ENCODE measurements around the gene ZNF804A. TPM values are rescaled to one million over a fixed set of nuclear protein-coding genes. Genes with fewer than 3 reads are reported as not detected.

Gene ZNF804A
- total and polyA plus RNA-seq, 2 of the 8 experiments (the other 6 are each of a cell fraction or from before 2014, with no cell fraction given): 0.02 TPM; not detected in 1

DNA sequence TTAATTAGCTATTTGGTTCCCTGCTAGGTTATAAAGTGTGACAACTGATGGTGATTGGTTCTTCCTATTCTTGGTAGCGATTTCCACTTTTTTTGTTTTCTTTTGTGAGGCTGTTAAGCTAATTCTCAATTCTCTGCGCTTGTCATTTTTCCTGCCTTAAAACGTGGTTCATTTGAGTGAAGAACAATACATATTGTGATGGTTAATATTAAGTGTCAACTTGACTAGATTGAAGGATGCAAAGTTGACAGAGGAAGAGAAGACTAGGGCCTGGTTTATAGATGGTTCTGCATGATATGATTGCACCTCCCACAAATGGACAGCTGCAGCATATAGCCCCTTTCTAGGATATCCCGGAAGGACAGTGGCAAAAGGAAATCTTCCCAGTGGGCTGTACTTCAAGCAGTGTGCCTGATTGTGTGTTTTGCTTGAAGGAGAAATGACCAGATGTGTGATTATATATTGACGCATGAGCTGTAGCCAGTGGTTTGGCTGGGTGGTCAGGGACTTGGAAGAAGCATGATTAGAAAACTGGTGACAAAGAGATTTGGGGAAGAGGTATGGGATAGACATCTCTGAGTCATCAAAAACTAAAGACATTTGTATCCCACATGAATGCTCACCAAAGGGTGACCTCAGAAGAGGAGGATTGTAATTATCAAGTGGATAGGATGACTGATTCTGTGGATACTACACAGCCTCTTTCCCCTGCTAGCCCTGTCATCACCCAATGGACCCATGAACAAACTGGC, 39.4 kb upstream of the ZNF804A start (continued):
- TF ChIP-seq KDM5A (IDR thresholded peaks at IDR 0.05; ENCODE audit: low read length): no peak
- no peak for TF ChIP-seq GTF2F1 (IDR thresholded peaks at IDR 0.05; ENCODE audit: borderline replicate concordance, low read depth, low read length)
- TF ChIP-seq KDM4A (IDR thresholded peaks at IDR 0.05; ENCODE audit: low read depth, low read length, severe bottlenecking): no peak
- TF ChIP-seq, protein P1, sequence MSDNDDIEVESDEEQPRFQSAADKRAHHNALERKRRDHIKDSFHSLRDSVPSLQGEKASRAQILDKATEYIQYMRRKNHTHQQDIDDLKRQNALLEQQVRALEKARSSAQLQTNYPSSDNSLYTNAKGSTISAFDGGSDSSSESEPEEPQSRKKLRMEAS (IDR thresholded peaks at IDR 0.05): no peak
- TF ChIP-seq NRF1 (IDR thresholded peaks at IDR 0.05; ENCODE audit: low read depth, low read length): no peak

All from H1 (cell line).